Upper lobe of right lung (tissue), 1 donor: ENCODE results near the gene KIF16B. TPM values are rescaled to one million over a fixed set of nuclear protein-coding genes. Genes with fewer than 3 reads are reported as not detected.

Experiments used
- ATAC-seq: fragments of 200-7000 bp; cut with Tn5 transposase; one replicate; pipeline ENCODE4 v1.9.1; 2020; ENCODE audit warnings: mild to moderate bottlenecking, moderate library complexity
- DNase-seq: peaks from one replicate; pipeline ENCODE4 v3.0.0-alpha.2; 2020
- H3K27ac ChIP-seq: fragments of 200-600 bp; one replicate; pipeline ENCODE4 v1.8.0; 2022
- H3K27me3 ChIP-seq: fragments of 200-600 bp; one replicate; pipeline ENCODE4 v1.8.0; 2022; ENCODE audit warnings: mild to moderate bottlenecking
- H3K36me3 ChIP-seq: fragments of 200-600 bp; one replicate; pipeline ENCODE4 v1.8.0; 2022
- H3K4me1 ChIP-seq: fragments of 200-600 bp; one replicate; pipeline ENCODE4 v1.8.0; 2022
- H3K4me3 ChIP-seq: fragments of 200-600 bp; one replicate; pipeline ENCODE4 v1.8.0; 2022; ENCODE audit warnings: mild to moderate bottlenecking
- H3K9me3 ChIP-seq: fragments of 200-600 bp; one replicate; pipeline ENCODE4 v1.8.0; 2022
- CTCF ChIP-seq: fragments of 200-600 bp; IDR thresholded peaks from one replicate; pipeline ENCODE4 v1.8.0; 2022; ENCODE audit warnings: antibody characterized with exemption
- intact Hi-C: fragments of 100-400 bp; cut with DNase I; formaldehyde crosslinking; loops from one replicate; pipeline ENCODE4 v1.11.0; 2022
- total RNA-seq: library from RNA; stranded (reverse); fragmentation: NEBNext Ultra II Directional; extraction: Animal tissue kit (Norgen Biotek cat#: 25700); gene quantifications from one replicate; pipeline ENCODE4 v1.2.1, GENCODE V29; 2021
- donor health status: DM: no; HTN: yes; CAD: no; lungs with severe emphysema.

KIF16B gene
- total RNA-seq, 1 donor from 2014 or later, result 21.6 TPM

DNA sequence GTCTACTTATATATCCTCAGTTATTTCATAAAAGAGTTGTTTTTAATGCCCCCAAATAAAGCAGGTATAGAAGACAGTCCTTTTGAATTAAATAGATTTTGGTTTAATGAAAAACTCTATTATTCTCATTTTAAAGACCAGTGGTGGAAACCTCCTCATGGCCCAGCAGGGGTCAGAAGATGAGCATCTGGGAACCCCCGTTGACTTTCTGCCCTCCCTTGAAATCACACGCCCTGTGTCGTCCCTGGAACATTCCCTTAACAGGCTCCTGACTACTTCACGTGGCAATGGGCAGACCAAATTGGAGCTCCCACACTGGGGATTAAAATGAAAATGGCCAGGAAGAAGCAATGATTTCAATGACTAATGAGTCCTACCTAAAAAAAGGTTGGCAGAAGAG, 220.9 kb downstream of the KIF16B start:
- Histone ChIP-seq H3K9me3 (no peaks in the 10 kb centered on the region), H3K27ac (no peak overlapping the region), H3K4me3 (no peak overlapping the region), H3K36me3 (no peaks in the 10 kb centered on the region), H3K27me3 (no peaks in the 10 kb centered on the region), H3K4me1 (no peaks in the 10 kb centered on the region)
- intact Hi-C loops, result no loop called here
- ATAC-seq (no peak), DNase-seq (no peak)
- no peak for TF ChIP-seq CTCF

- DNase-seq (no peak), ATAC-seq (no peak)
- Histone ChIP-seq H3K9me3 (no peaks in the 10 kb centered on the region), H3K4me3 (no peak overlapping the region), H3K27me3 (no peaks in the 10 kb centered on the region), H3K36me3 (no peaks in the 10 kb centered on the region), H3K27ac (no peak overlapping the region), H3K4me1 (no peaks in the 10 kb centered on the region)
- intact Hi-C loops, result no loop called here
- TF ChIP-seq CTCF, result no peak
These were observed 221.8 kb downstream of the KIF16B start for GRCh38 chr20:16351415-16351814.

DNA sequence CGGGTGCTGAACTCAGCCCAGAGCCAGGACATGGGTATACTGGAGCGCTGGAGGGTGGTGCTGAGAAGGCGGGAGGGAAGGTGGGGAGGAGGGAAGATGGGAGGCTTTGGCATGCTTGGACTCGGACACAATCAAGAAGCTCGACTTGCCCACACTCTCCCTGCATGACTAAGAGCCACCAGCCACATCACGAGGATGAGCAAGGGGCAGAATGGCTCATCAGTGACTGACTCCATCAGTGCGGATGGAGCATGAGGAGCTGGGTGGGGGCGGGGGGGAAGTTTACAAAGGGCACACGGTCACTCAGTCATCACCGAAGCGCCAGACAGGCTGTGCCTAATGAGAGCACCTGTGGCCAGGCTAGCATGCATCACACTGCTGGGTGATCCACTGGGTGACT, 222.8 kb downstream of the KIF16B start:
- no peak overlapping the region for H3K27ac ChIP-seq
- H3K4me1 ChIP-seq, result no peaks in the 10 kb centered on the region
- no peaks in the 10 kb centered on the region for H3K27me3 ChIP-seq
- ATAC-seq (no peak), DNase-seq (no peak)
- TF ChIP-seq CTCF, result no peak
- no peaks in the 10 kb centered on the region for H3K36me3 ChIP-seq
- intact Hi-C loops, result no loop called here
- no peaks in the 10 kb centered on the region for H3K9me3 ChIP-seq
- no peak overlapping the region for H3K4me3 ChIP-seq

DNA sequence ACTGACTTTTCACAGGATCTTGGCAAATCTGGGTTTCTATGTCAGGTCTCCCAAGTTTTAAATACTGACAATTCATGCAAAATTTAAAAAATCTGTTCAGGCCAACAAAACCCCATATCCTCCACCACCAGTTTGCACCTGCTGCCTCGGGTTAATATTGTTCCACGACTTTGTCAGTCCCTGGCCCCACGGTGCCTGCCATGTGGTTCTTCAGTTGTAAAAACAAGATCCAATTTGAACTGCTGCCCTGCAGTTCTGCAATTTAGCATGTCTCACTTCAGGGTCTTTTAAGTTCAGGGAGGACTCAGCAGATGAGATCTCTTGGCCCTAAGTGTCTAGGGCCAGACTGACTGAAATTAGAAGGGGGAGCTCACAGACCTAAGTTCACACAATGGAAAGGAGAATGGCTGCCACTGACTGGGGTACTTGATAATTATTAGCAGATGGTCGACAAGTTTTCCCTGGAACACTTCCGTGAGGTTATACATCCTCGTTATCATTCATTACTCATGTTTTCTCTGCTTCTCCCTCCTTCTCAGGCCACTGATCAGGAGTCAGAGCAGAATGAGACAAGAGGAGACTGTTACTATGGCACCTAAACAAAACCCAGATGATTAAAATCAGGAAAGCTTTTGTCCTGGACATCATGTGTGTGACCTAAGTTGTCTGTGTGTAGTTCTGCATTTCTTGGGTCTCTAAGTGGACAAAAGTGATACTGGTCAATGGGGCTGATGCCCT, 223.6 kb downstream of the KIF16B start:
- H3K9me3 ChIP-seq, result no peaks in the 10 kb centered on the region
- H3K27me3 ChIP-seq, result no peaks in the 10 kb centered on the region
- H3K27ac ChIP-seq, result no peak overlapping the region
- no peak for ATAC-seq
- H3K4me1 ChIP-seq, result no peaks in the 10 kb centered on the region
- TF ChIP-seq CTCF, result no peak
- DNase-seq, result no peak
- H3K4me3 ChIP-seq, result no peak overlapping the region
- intact Hi-C loops, result no loop called here
- no peaks in the 10 kb centered on the region for H3K36me3 ChIP-seq

- no peak overlapping the region for H3K4me3 ChIP-seq
- no peak for TF ChIP-seq CTCF
- no peak overlapping the region for H3K27ac ChIP-seq
- no peaks in the 10 kb centered on the region for H3K36me3 ChIP-seq
- DNase-seq (no peak), ATAC-seq (no peak)
- no peaks in the 10 kb centered on the region for H3K4me1 ChIP-seq
- H3K27me3 ChIP-seq, result no peaks in the 10 kb centered on the region
- H3K9me3 ChIP-seq, result no peaks in the 10 kb centered on the region
- intact Hi-C loops, result no loop called here
These were observed 226.3 kb downstream of the KIF16B start for GRCh38 chr20:16346956-16347355.

DNA sequence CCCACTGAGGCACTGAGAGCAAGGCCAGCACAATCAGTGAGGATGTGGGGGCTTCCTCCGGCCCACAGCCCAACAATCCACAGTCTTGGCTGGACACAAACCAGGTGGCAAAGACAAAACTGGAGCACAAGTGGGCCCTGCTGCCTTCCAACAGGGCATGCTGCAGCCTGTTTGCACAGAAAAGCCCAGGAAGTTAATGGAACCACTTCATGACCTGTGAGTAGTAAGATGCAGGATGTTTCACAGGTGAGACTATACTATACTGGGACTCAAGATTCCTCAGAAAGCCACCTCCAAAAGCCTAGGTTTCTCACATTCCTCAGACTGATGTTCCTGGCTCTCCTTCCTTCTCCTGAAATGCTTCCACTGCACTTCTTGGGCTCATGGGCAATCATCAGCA, 235.5 kb downstream of the KIF16B start:
- no peaks in the 10 kb centered on the region for H3K9me3 ChIP-seq
- TF ChIP-seq CTCF, result no peak
- no peak for ATAC-seq
- H3K27me3 ChIP-seq, result no peaks in the 10 kb centered on the region
- no peak for DNase-seq
- intact Hi-C loops, result no loop called here
- no peak overlapping the region for H3K4me3 ChIP-seq
- no peaks in the 10 kb centered on the region for H3K4me1 ChIP-seq
- H3K36me3 ChIP-seq, result peaks cover 11% of the 10 kb centered on the region
- no peak overlapping the region for H3K27ac ChIP-seq
